ENCODE results near the gene BMS1. TPM values are rescaled to one million over a fixed set of nuclear protein-coding genes. Genes with fewer than 3 reads are reported as not detected.

The BMS1 gene
- total and polyA plus RNA-seq, 2 of the 4 experiments (the other 2 are of a cell fraction), result 7.5 to 22.9 TPM

- Histone ChIP-seq H3K27me3 (ENCODE audit: control insufficient read depth, insufficient read depth, low read length) (no peaks in the 10 kb centered on the region), H3K79me1 (ENCODE audit: low read depth in 1 of 2, low read length in 2 of 2) (peaks cover 6 to 8% of the 10 kb centered on the region in 2 experiments; a peak in 1 of 4 replicates), H4K20me1 (ENCODE audit: insufficient read depth, low read length) (no peaks in the 10 kb centered on the region), H2BK15ac (ENCODE audit: low read depth, low read length) (no peak overlapping the region), H2AFZ (replicated peaks; ENCODE audit: low read length, poor library complexity) (no peak overlapping the region), H3K14ac (replicated peaks; ENCODE audit: low read depth, low read length) (no peak overlapping the region), H3K23ac (ENCODE audit: low read depth, low read length) (no peak overlapping the region), H3K18ac (ENCODE audit: low read depth, low read length) (no peak overlapping the region), H3K56ac (ENCODE audit: extremely low read depth, insufficient read depth, low read length) (no peak overlapping the region), H2AK9ac (replicated peaks; ENCODE audit: low read depth, low read length, poor library complexity) (no peak overlapping the region), H2AK5ac (ENCODE audit: low read depth, low read length) (no peak overlapping the region), H3K4me3 (ENCODE audit: insufficient read depth, low read depth, low read length) (no peak overlapping the region), H3K4me2 (ENCODE audit: low read depth, low read length) (no peak overlapping the region), H2BK120ac (ENCODE audit: low read depth, low read length) (no peak overlapping the region), H4K5ac (ENCODE audit: low read depth, low read length) (no peak overlapping the region), H3K4ac (ENCODE audit: low read depth, low read length) (no peak overlapping the region), H4K91ac (ENCODE audit: insufficient read depth, low read depth, low read length) (no peak overlapping the region), H3K9me1 (ENCODE audit: insufficient read depth, low read length) (no peaks in the 10 kb centered on the region), H2BK5ac (ENCODE audit: low read depth, low read length, poor library complexity, severe bottlenecking) (no peak overlapping the region), H3K9ac (ENCODE audit: low read depth, low read length) (no peak overlapping the region), H2BK20ac (ENCODE audit: low read depth, low read length) (no peak overlapping the region), H3K27ac (ENCODE audit: insufficient read depth, low read length) (no peak overlapping the region), H3K36me3 (ENCODE audit: control insufficient read depth, insufficient read depth, low read length) (peaks cover 40% of the 10 kb centered on the region), H3K4me1 (ENCODE audit: control insufficient read depth, insufficient read depth, low read length) (no peaks in the 10 kb centered on the region), H3K9me3 (ENCODE audit: control insufficient read depth, insufficient read depth, low read length) (no peaks in the 10 kb centered on the region), H4K8ac (ENCODE audit: low read depth in 2 of 2, low read length in 2 of 2) (no peak overlapping the region)
- TF ChIP-seq FOS (IDR thresholded peaks at IDR 0.05; ENCODE audit: low read depth, low read length) (no peak), USF2 (IDR thresholded peaks at IDR 0.05; ENCODE audit: low read depth, low read length) (no peak), CEBPB (IDR thresholded peaks at IDR 0.05; ENCODE audit: low read depth, low read length) (no peak), CTCF (conservative IDR thresholded peaks at IDR 0.05; ENCODE audit: low read depth, low read length) (no peak), MAFK (IDR thresholded peaks at IDR 0.05; ENCODE audit: low read depth, low read length) (no peak), MXI1 (IDR thresholded peaks at IDR 0.05; ENCODE audit: borderline replicate concordance, low read depth, low read length) (no peak), BHLHE40 (IDR thresholded peaks at IDR 0.05; ENCODE audit: low read depth, low read length) (no peak), RFX5 (IDR thresholded peaks at IDR 0.05; ENCODE audit: low read depth, low read length) (no peak), MAZ (IDR thresholded peaks at IDR 0.05; ENCODE audit: borderline replicate concordance, low read depth, low read length) (no peak), SMC3 (IDR thresholded peaks at IDR 0.05; ENCODE audit: low read depth, low read length) (no peak), RAD21 (IDR thresholded peaks at IDR 0.05; ENCODE audit: low read length) (no peak), POLR2A (IDR thresholded peaks at IDR 0.05; ENCODE audit: low read depth, low read length) (no peak), RCOR1 (IDR thresholded peaks at IDR 0.05; ENCODE audit: insufficient replicate concordance, low read length) (no peak)
- in situ Hi-C loops (cut with MboI; ENCODE audit: low sequenced_read_pairs) (no loop called here), dilution Hi-C loops (cut with HindIII; ENCODE audit: low sequenced_read_pairs, unreplicated experiment) (no loop called here), intact Hi-C loops (cut with micrococcal nuclease) (no loop called here)
- ATAC-seq (ENCODE audit: low read depth) (no peak), DNase-seq (peak; percentile 21)
- CTCF ChIA-PET, result no interaction called here
- BruUV-seq (replicated peaks), result no TSS peak
- POLR2A ChIA-PET (ENCODE audit: unreplicated experiment), result no interaction called here
These were observed 18.5 kb downstream of the BMS1 start for GRCh38 chr10:42801135-42801534.

Data from IMR-90 (cell line).